ENCODE measurements around the gene CRTC1. TPM values are rescaled to one million over a fixed set of nuclear protein-coding genes. Genes with fewer than 3 reads are reported as not detected.

Gene CRTC1
- total and polyA plus RNA-seq, 7 donors = 4.5 to 12.5 (median 8.1) TPM

GRCh38 chr19:18672606-18673337 lies 10.7 kb upstream of the CRTC1 start:
- DNase-seq (peak; percentile 50 to 79), ATAC-seq (peak; percentile 46 to 73 (median 52))
- TF ChIP-seq, protein P1, sequence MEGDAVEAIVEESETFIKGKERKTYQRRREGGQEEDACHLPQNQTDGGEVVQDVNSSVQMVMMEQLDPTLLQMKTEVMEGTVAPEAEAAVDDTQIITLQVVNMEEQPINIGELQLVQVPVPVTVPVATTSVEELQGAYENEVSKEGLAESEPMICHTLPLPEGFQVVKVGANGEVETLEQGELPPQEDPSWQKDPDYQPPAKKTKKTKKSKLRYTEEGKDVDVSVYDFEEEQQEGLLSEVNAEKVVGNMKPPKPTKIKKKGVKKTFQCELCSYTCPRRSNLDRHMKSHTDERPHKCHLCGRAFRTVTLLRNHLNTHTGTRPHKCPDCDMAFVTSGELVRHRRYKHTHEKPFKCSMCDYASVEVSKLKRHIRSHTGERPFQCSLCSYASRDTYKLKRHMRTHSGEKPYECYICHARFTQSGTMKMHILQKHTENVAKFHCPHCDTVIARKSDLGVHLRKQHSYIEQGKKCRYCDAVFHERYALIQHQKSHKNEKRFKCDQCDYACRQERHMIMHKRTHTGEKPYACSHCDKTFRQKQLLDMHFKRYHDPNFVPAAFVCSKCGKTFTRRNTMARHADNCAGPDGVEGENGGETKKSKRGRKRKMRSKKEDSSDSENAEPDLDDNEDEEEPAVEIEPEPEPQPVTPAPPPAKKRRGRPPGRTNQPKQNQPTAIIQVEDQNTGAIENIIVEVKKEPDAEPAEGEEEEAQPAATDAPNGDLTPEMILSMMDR (IDR thresholded peaks at IDR 0.05) = peak; percentile 32
- Histone ChIP-seq H3K9me3 (no peaks in the 10 kb centered on the region), H3K27me3 (ENCODE audit: insufficient read depth in 3 of 3, low read length in 2 of 3) (no peaks in the 10 kb centered on the region), H3K4me1 (peaks cover 50% of the 10 kb centered on the region), H3K36me3 (ENCODE audit: insufficient read depth in 1 of 2, low read depth in 1 of 2) (peaks cover 0 to 22% of the 10 kb centered on the region in 2 donors), H3K4me3 (peak overlapping the region; percentile 13), H3K27ac (peak overlapping the region; percentile 39)
- intact Hi-C loops (cut with DNase I) = loop anchor here (2.0 to 10.0 kb wide), 2 partner anchors 78 to 218 kb away; no protein-coding TSS in a partner anchor
- WGBS, 3 donors = 31 to 39% (median 33%) methylated on average over 10 to 13 of the region's 13 CpGs

GRCh38 chr19:18674616-18675015 lies 8.9 kb upstream of the CRTC1 start:
- H3K27ac ChIP-seq = peak overlapping the region; percentile 23
- H3K27me3 ChIP-seq (ENCODE audit: insufficient read depth in 3 of 3, low read length in 2 of 3) = no peaks in the 10 kb centered on the region
- peak in 1 of 4 donors; percentile 2 for ATAC-seq
- TF ChIP-seq, protein P1 (IDR thresholded peaks at IDR 0.05) = no peak
- WGBS, 3 donors = 33 to 46% (median 41%) methylated on average over 11 of the region's 11 CpGs
- H3K4me1 ChIP-seq = peaks cover 62% of the 10 kb centered on the region
- H3K36me3 ChIP-seq (ENCODE audit: insufficient read depth in 1 of 2, low read depth in 1 of 2) = peaks cover 0 to 3% of the 10 kb centered on the region in 2 donors
- H3K9me3 ChIP-seq = no peaks in the 10 kb centered on the region
- intact Hi-C loops (cut with DNase I) = loop anchor here in 1 of 2 donors (5.0 to 10.0 kb wide), 2 partner anchors 82 to 220 kb away; no protein-coding TSS in a partner anchor
- H3K4me3 ChIP-seq = no peak overlapping the region
- peak in 1 of 2 donors; percentile 61 for DNase-seq

- DNase-seq (no peak), ATAC-seq (no peak)
- TF ChIP-seq, protein P1 (IDR thresholded peaks at IDR 0.05) = peak; percentile 36
- Histone ChIP-seq H3K27me3 (ENCODE audit: insufficient read depth in 3 of 3, low read length in 2 of 3) (no peaks in the 10 kb centered on the region), H3K4me1 (peaks cover 60% of the 10 kb centered on the region), H3K27ac (no peak overlapping the region), H3K4me3 (no peak overlapping the region), H3K9me3 (no peaks in the 10 kb centered on the region), H3K36me3 (ENCODE audit: insufficient read depth in 1 of 2, low read depth in 1 of 2) (no peaks in the 10 kb centered on the region)
- WGBS, 3 donors = 56 to 73% (median 64%) methylated on average over 5 of the region's 5 CpGs
- intact Hi-C loops (cut with DNase I) = loop anchor here in 1 of 2 donors (5.0 to 10.0 kb wide), 2 partner anchors 83 to 221 kb away; no protein-coding TSS in a partner anchor
These were observed 7.7 kb upstream of the CRTC1 start for GRCh38 chr19:18675779-18676178.

DNA sequence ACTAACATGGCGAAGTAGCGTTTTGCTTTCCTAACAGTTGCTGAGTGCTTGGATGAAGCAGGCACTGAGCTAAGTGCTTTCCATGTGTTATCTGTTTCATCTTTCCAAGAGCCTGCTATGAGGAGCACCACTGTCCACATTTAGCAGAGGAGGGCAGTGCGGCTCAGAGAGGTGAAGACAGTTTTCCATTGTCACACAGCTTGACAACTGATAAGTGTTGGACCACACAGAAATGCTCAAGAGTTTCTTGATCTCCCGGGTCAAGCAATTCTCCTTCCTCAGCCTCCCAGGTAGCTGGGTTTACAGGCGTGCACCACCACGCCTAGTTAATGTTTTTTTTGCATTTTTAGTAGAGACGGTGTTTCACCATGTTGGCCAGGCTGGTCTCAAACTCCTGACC lies 6.8 kb upstream of the CRTC1 start:
- DNase-seq (no peak), ATAC-seq (no peak)
- Histone ChIP-seq H3K9me3 (no peaks in the 10 kb centered on the region), H3K27me3 (ENCODE audit: insufficient read depth in 3 of 3, low read length in 2 of 3) (no peaks in the 10 kb centered on the region), H3K4me1 (peaks cover 53% of the 10 kb centered on the region), H3K4me3 (no peak overlapping the region), H3K36me3 (ENCODE audit: insufficient read depth in 1 of 2, low read depth in 1 of 2) (no peaks in the 10 kb centered on the region), H3K27ac (no peak overlapping the region)
- TF ChIP-seq, protein P1 (IDR thresholded peaks at IDR 0.05) = no peak
- 80 to 94% (median 91%) methylated on average over 7 of the region's 7 CpGs for WGBS, 3 donors
- intact Hi-C loops (cut with DNase I) = loop anchor here in 1 of 2 donors (5.0 to 10.0 kb wide), 2 partner anchors 84 to 222 kb away; no protein-coding TSS in a partner anchor

All from psoas muscle (tissue), 8 donors.